Mesenchymal stem cell (in vitro differentiated cells and primary cell): Measurements from ENCODE around the gene TTLL8.
"Not testable (repeated sequence)": the region's sequence is repeated elsewhere in the genome, so short reads cannot be mapped to it uniquely, and the experiment has no call there.

Experiments used
- DNase-seq: peaks from one replicate; pipeline ENCODE4 v3.0.0-alpha.2; 2013
- H2AFZ ChIP-seq: one replicate; pipeline ENCODE4 v1.6.1; 2013; ENCODE audit warnings: low read depth, mild to moderate bottlenecking, control low read depth, inconsistent platforms, low read length, moderate library complexity
- H2AK5ac ChIP-seq: 2 replicates; pipeline ENCODE4 v1.6.1; 2013; ENCODE audit warnings: low read length, moderate library complexity, mild to moderate bottlenecking, inconsistent platforms; ENCODE audit not compliant: severe bottlenecking
- H2BK120ac ChIP-seq: one replicate; pipeline ENCODE4 v1.6.1; 2013; ENCODE audit warnings: low read depth, mild to moderate bottlenecking, inconsistent platforms, low read length, moderate library complexity
- H2BK12ac ChIP-seq, 2 experiments: one replicate each; pipeline ENCODE4 v1.6.1; 2013; ENCODE audit warnings: inconsistent platforms in 2 of 2, low read length in 2 of 2, mild to moderate bottlenecking in 2 of 2, moderate library complexity in 2 of 2, control low read depth in 1 of 2
- H2BK15ac ChIP-seq: one replicate; pipeline ENCODE4 v1.6.1; 2013; ENCODE audit warnings: mild to moderate bottlenecking, low read depth, inconsistent platforms; ENCODE audit not compliant: poor library complexity, severe bottlenecking
- H2BK5ac ChIP-seq: 2 replicates; pipeline ENCODE4 v1.6.1; 2013; ENCODE audit warnings: low read depth, mild to moderate bottlenecking, low read length, control low read depth, inconsistent platforms; ENCODE audit not compliant: poor library complexity, severe bottlenecking
- H3K14ac ChIP-seq, 2 experiments: one replicate each; pipeline ENCODE4 v1.6.1; 2013; ENCODE audit warnings: inconsistent platforms in 2 of 2, low read length in 2 of 2, control low read depth in 1 of 2, mild to moderate bottlenecking in 1 of 2, moderate library complexity in 1 of 2
- H3K18ac ChIP-seq, 2 experiments: one replicate each; pipeline ENCODE4 v1.6.1; 2013; ENCODE audit warnings: inconsistent platforms in 2 of 2, low read length in 2 of 2, control low read depth in 1 of 2, low read depth in 1 of 2, mild to moderate bottlenecking in 1 of 2
- H3K23ac ChIP-seq, 2 experiments: one replicate each; pipeline ENCODE4 v1.6.1; 2013; ENCODE audit warnings: inconsistent platforms in 2 of 2, low read length in 2 of 2, mild to moderate bottlenecking in 2 of 2, moderate library complexity in 2 of 2, control low read depth in 1 of 2
- H3K27ac ChIP-seq: 2 replicates; pipeline ENCODE4 v1.5.1; 2013; ENCODE audit warnings: mild to moderate bottlenecking, moderate library complexity, low read length, control low read depth, inconsistent platforms; ENCODE audit not compliant: poor library complexity, severe bottlenecking
- H3K27me3 ChIP-seq, 2 experiments: 2 replicates each; pipeline versions ENCODE4 v1.6.1 to v1.7.0; 2013; ENCODE audit warnings: low read length in 2 of 2, mild to moderate bottlenecking in 2 of 2, moderate library complexity in 2 of 2, control low read depth in 1 of 2, inconsistent platforms in 1 of 2; ENCODE audit not compliant: control insufficient read depth in 1 of 2, insufficient read depth in 1 of 2
- H3K36me3 ChIP-seq, 2 experiments: 2 replicates each; pipeline versions ENCODE4 v1.6.1 to v1.7.0; 2013; ENCODE audit warnings: low read length in 2 of 2, control low read depth in 1 of 2, inconsistent platforms in 1 of 2, low read depth in 1 of 2, mild to moderate bottlenecking in 1 of 2; ENCODE audit not compliant: insufficient read depth in 2 of 2, control insufficient read depth in 1 of 2
- H3K4ac ChIP-seq, 2 experiments: one replicate each; pipeline ENCODE4 v1.6.1; 2013; ENCODE audit warnings: inconsistent platforms in 2 of 2, low read length in 2 of 2, mild to moderate bottlenecking in 2 of 2, moderate library complexity in 2 of 2, control low read depth in 1 of 2, low read depth in 1 of 2
- H3K4me1 ChIP-seq: 2 replicates; pipeline ENCODE4 v1.6.1; 2013; ENCODE audit warnings: low read depth, low read length, control low read depth; ENCODE audit not compliant: control insufficient read depth, insufficient read depth
- H3K4me2 ChIP-seq: 2 replicates; pipeline ENCODE4 v1.6.1; 2013; ENCODE audit warnings: low read length, mild to moderate bottlenecking, inconsistent platforms; ENCODE audit not compliant: poor library complexity, severe bottlenecking
- H3K4me3 ChIP-seq, 2 experiments: 2 replicates each; pipeline versions ENCODE4 v1.5.1 to v1.7.0; 2013; ENCODE audit warnings: low read length in 2 of 2, mild to moderate bottlenecking in 2 of 2, control low read depth in 1 of 2, low read depth in 1 of 2; ENCODE audit not compliant: insufficient read depth in 1 of 2
- H3K79me1 ChIP-seq: replicated peaks from 2 replicates; pipeline ENCODE4 v1.6.1; 2013; ENCODE audit warnings: mild to moderate bottlenecking, control low read depth, low read length, inconsistent platforms; ENCODE audit not compliant: poor library complexity, severe bottlenecking
- H3K9ac ChIP-seq: 2 replicates; pipeline ENCODE4 v1.7.0; 2013; ENCODE audit warnings: mild to moderate bottlenecking, low read length, moderate library complexity
- H3K9me3 ChIP-seq: 2 replicates; pipeline ENCODE4 v1.7.0; 2013; ENCODE audit warnings: mild to moderate bottlenecking, low read length; ENCODE audit not compliant: control insufficient read depth
- H4K8ac ChIP-seq: one replicate; pipeline ENCODE4 v1.6.1; 2013; ENCODE audit warnings: inconsistent platforms, mild to moderate bottlenecking, low read length, moderate library complexity
- H4K91ac ChIP-seq: one replicate; pipeline ENCODE4 v1.6.1; 2013; ENCODE audit warnings: mild to moderate bottlenecking, low read length, inconsistent platforms
- WGBS: methylation state at CpG from one replicate; pipeline ENCODE4 v1.1.7; 2013; ENCODE audit warnings: mixed read lengths; 5-methylcytosine and 5-hydroxymethylcytosine counted together

The TTLL8 gene

DNA sequence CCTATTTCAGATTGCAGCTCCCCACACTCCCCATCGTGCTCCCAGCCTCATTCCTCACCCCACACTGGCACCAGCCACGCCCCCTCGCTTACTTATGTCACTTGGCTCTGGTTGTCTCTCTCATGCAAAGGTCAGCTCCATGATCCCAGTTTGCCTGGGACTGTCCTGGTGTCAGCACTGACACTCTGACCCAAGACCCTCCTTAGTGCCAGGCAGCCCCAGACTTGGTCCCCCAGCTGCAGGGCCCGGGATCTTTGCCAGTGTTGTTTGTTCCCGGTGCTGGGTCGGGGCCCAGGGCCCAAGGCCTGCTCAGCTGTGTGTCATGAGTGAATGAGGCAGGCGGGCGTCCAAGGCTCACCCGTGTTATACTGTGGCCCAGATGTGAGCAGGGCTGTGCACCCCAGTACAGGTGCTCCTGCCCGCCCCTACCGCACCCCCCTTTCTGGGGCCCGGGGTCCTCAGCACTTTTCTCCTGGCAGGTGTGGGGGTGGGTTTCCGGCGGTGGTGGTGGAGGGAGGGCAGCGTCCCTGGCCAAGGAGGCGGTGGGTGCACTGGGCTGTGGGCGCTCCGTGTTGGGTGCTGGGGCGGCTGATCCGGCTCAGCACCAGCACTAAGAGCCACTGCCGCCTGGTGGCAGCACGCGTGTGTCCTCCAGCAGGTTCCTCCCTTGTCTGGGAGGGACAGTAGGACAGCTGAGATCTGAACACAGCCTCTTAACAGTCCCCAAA, 65.0 kb downstream of the TTLL8 start:
- no peak overlapping the region for H3K14ac ChIP-seq
- H3K79me1 ChIP-seq = no peaks in the 10 kb centered on the region
- peaks cover 7% of the 10 kb centered on the region for H3K4me1 ChIP-seq
- no peak overlapping the region for H4K8ac ChIP-seq
- H2BK12ac ChIP-seq = no peak overlapping the region
- H3K9ac ChIP-seq = no peak overlapping the region
- H2AFZ ChIP-seq = no peak overlapping the region
- H3K27me3 ChIP-seq = peaks cover 0 to 6% of the 10 kb centered on the region in 2 experiments
- DNase-seq = peak; percentile 57
- no peak overlapping the region for H3K18ac ChIP-seq
- H4K91ac ChIP-seq = no peak overlapping the region
- no peak overlapping the region for H2AK5ac ChIP-seq
- no peak overlapping the region for H3K4me3 ChIP-seq
- H2BK120ac ChIP-seq = no peak overlapping the region
- H3K9me3 ChIP-seq = peaks cover 23% of the 10 kb centered on the region
- no peaks in the 10 kb centered on the region for H3K36me3 ChIP-seq
- H3K23ac ChIP-seq = no peak overlapping the region
- H3K27ac ChIP-seq = no peak overlapping the region
- WGBS = 45% methylated on average over 23 of the region's 23 CpGs
- no peak overlapping the region for H3K4me2 ChIP-seq
- H2BK15ac ChIP-seq = peak overlapping the region; percentile 12
- H2BK5ac ChIP-seq = no peak overlapping the region
- H3K4ac ChIP-seq = no peak overlapping the region

DNA sequence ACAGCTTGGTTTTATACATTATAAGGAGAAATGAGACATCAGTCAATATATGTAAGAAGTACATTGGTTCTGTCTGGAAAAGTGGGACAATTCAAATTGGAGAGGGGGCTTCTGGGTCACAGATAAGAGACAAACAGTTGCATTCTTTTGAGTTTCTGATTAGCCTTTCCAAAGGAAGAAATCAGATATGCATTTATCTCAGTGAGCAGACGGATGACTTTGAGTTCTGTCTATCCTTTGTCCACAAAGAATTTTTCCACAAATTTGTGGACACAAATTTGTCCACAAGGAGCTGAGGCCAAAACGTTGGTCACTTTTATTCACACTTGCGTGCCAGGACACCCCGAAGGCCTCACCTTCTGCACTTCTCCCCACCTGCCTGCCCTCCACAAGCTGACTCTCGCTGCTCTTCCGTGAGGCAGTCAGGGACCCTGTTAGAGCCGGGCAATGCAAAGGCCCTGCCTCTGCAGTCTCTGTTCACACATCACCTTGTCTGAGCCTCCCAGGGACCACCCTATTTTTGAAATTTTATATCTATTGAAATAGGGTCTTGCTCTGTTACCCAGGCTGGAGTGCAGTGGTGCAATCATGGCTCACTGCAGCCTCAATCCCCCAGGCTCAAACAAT, 66.1 kb downstream of the TTLL8 start:
- Histone ChIP-seq H3K79me1 (no peaks in the 10 kb centered on the region), H3K18ac (no peak overlapping the region), H2BK12ac (no peak overlapping the region), H3K9me3 (peaks cover 29% of the 10 kb centered on the region), H2BK15ac (no peak overlapping the region), H2BK5ac (no peak overlapping the region), H3K4me3 (no peak overlapping the region), H3K4ac (no peak overlapping the region), H3K27me3 (peaks cover 0 to 6% of the 10 kb centered on the region in 2 experiments), H4K8ac (no peak overlapping the region), H3K4me1 (peaks cover 7% of the 10 kb centered on the region), H3K27ac (no peak overlapping the region), H2AK5ac (no peak overlapping the region), H4K91ac (no peak overlapping the region), H3K4me2 (no peak overlapping the region), H3K36me3 (no peaks in the 10 kb centered on the region), H2AFZ (no peak overlapping the region), H2BK120ac (no peak overlapping the region), H3K14ac (no peak overlapping the region), H3K9ac (no peak overlapping the region), H3K23ac (no peak overlapping the region)
- DNase-seq = no peak
- 87% methylated on average over 6 of the region's 7 CpGs for WGBS

GRCh38 chr22:49991167-49991566, 66.9 kb downstream of the TTLL8 start:
- no peak overlapping the region for H3K4ac ChIP-seq
- H3K9ac ChIP-seq = no peak overlapping the region
- no peak overlapping the region for H3K27ac ChIP-seq
- H3K36me3 ChIP-seq = no peaks in the 10 kb centered on the region
- no peak overlapping the region for H2BK12ac ChIP-seq
- no peak overlapping the region for H3K4me2 ChIP-seq
- no peak overlapping the region for H3K23ac ChIP-seq
- DNase-seq = no peak
- H3K4me3 ChIP-seq = no peak overlapping the region
- WGBS = 82% methylated on average over 3 of the region's 6 CpGs
- H4K8ac ChIP-seq = no peak overlapping the region
- no peak overlapping the region for H3K18ac ChIP-seq
- H2BK15ac ChIP-seq = no peak overlapping the region
- no peak overlapping the region for H2AK5ac ChIP-seq
- H2BK120ac ChIP-seq = no peak overlapping the region
- no peak overlapping the region for H2BK5ac ChIP-seq
- no peaks in the 10 kb centered on the region for H3K79me1 ChIP-seq
- peaks cover 0 to 6% of the 10 kb centered on the region in 2 experiments for H3K27me3 ChIP-seq
- peaks cover 7% of the 10 kb centered on the region for H3K4me1 ChIP-seq
- H4K91ac ChIP-seq = no peak overlapping the region
- H3K9me3 ChIP-seq = peaks cover 35% of the 10 kb centered on the region
- no peak overlapping the region for H3K14ac ChIP-seq
- H2AFZ ChIP-seq = no peak overlapping the region

DNA sequence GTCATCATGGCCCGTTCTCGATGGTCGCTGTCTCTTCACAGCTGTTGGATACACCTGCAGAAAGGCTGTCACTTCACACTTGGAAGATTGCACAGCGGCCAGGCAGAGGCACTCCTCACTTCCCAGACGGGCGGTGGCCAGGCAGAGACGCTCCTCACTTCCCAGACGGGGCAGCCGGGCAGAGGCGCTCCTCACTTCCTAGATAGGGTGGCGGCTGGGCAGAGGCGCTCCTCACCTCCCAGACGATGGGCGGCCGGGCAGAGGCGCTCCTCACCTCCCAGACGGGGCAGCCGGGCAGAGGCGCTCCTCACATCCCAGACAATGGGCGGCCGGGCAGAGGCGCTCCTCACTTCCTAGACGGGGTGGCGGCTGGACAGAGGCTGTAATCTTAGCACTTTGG, 68.3 kb downstream of the TTLL8 start:
- H3K4me2 ChIP-seq, H2BK15ac ChIP-seq, H3K79me1 ChIP-seq, H3K36me3 ChIP-seq, H3K18ac ChIP-seq, H3K9ac ChIP-seq, H3K4me3 ChIP-seq, DNase-seq, H2BK5ac ChIP-seq, H3K4me1 ChIP-seq, H4K91ac ChIP-seq, H4K8ac ChIP-seq, H2AK5ac ChIP-seq, H3K27ac ChIP-seq, H3K23ac ChIP-seq, H3K4ac ChIP-seq, H2BK12ac ChIP-seq, H3K14ac ChIP-seq, H2BK120ac ChIP-seq, H2AFZ ChIP-seq: not testable (repeated sequence)
- Histone ChIP-seq H3K27me3 (peaks cover 0 to 15% of the 10 kb centered on the region in 2 experiments), H3K9me3 (peaks cover 48% of the 10 kb centered on the region)
- WGBS = 90% methylated on average over 24 of the region's 24 CpGs
